Spinal cord (tissue), 10 donors: ENCODE data around the gene GALNT10. TPM values are rescaled to one million over a fixed set of nuclear protein-coding genes. Genes with fewer than 3 reads are reported as not detected.

Experiments
- DNase-seq, 6 donors: peaks; one replicate each; pipeline versions ENCODE4 v3.0.0 to v3.0.0-alpha.2; 2013 to 2015; ENCODE audit warnings: low spot score in 6 of 6, low read depth in 4 of 6
- H3K27ac ChIP-seq: one replicate; pipeline ENCODE4 v1.5.1; 2013; ENCODE audit warnings: low read depth, low read length, control low read depth
- H3K27me3 ChIP-seq: one replicate; pipeline ENCODE4 v1.6.1; 2013; ENCODE audit warnings: low read length; ENCODE audit not compliant: control insufficient read depth, insufficient read depth
- H3K36me3 ChIP-seq: one replicate; pipeline ENCODE4 v1.6.1; 2013; ENCODE audit warnings: low read length; ENCODE audit not compliant: control insufficient read depth, insufficient read depth
- H3K4me1 ChIP-seq: one replicate; pipeline ENCODE4 v1.6.1; 2013; ENCODE audit warnings: low read length; ENCODE audit not compliant: control insufficient read depth, insufficient read depth
- H3K4me3 ChIP-seq: one replicate; pipeline ENCODE4 v1.5.1; 2013; ENCODE audit warnings: low read depth, low read length, control low read depth
- H3K9me3 ChIP-seq: one replicate; pipeline ENCODE4 v1.6.1; 2013; ENCODE audit warnings: low read length; ENCODE audit not compliant: control insufficient read depth, insufficient read depth
- WGBS: methylation state at CpG from one replicate; pipeline ENCODE4 v1.1.5; 2013; ENCODE audit warnings: missing lambda C conversion rate; ENCODE audit not compliant: insufficient coverage; 5-methylcytosine and 5-hydroxymethylcytosine counted together
- polyA plus RNA-seq, 2 donors: library from polyadenylated mRNA; unstranded; fragments of 120-200 nt; gene quantifications; one replicate each; pipeline ENCODE4 v1.2.1, GENCODE V29; 2013; ENCODE audit not compliant: insufficient read length in 2 of 2
- total RNA-seq, 2 donors: library from RNA; depleted of rRNA in 1 of 2; stranded (reverse); fragments of 120-200 nt in 1 of 2; fragments of >200 nt in 1 of 2; gene quantifications; one replicate each; pipeline versions ENCODE4 v1.2.3 to v1.2.4, GENCODE V29; 2013 to 2014
- donor health status: healthy.

Gene GALNT10
- total and polyA plus RNA-seq, 4 donors = 17.2 to 31.2 (median 22.5) TPM

- Histone ChIP-seq H3K36me3 (peaks cover 3% of the 10 kb centered on the region), H3K4me3 (no peak overlapping the region), H3K9me3 (peaks cover 6% of the 10 kb centered on the region), H3K27ac (no peak overlapping the region), H3K27me3 (no peaks in the 10 kb centered on the region), H3K4me1 (peaks cover 8% of the 10 kb centered on the region)
- no peak for DNase-seq
- WGBS = 71% methylated on average over 1 of the region's 3 CpGs
These were observed 32.8 kb downstream of the GALNT10 start for GRCh38 chr5:154223320-154223719.

GRCh38 chr5:154227090-154227489, 36.6 kb downstream of the GALNT10 start:
- Histone ChIP-seq H3K27me3 (no peaks in the 10 kb centered on the region), H3K9me3 (peaks cover 6% of the 10 kb centered on the region), H3K4me1 (no peaks in the 10 kb centered on the region), H3K4me3 (no peak overlapping the region), H3K27ac (no peak overlapping the region), H3K36me3 (no peaks in the 10 kb centered on the region)
- DNase-seq = no peak
- 100% methylated on average over 1 of the region's 2 CpGs for WGBS

- WGBS = 100% methylated on average over 1 of the region's 4 CpGs
- no peaks in the 10 kb centered on the region for H3K4me1 ChIP-seq
- no peak overlapping the region for H3K27ac ChIP-seq
- no peak for DNase-seq
- no peak overlapping the region for H3K4me3 ChIP-seq
- peaks cover 6% of the 10 kb centered on the region for H3K9me3 ChIP-seq
- H3K27me3 ChIP-seq = no peaks in the 10 kb centered on the region
- no peaks in the 10 kb centered on the region for H3K36me3 ChIP-seq
These were observed 38.2 kb downstream of the GALNT10 start for GRCh38 chr5:154228696-154229095.

GRCh38 chr5:154230526-154230925, 40.0 kb downstream of the GALNT10 start:
- Histone ChIP-seq H3K36me3 (no peaks in the 10 kb centered on the region), H3K27ac (no peak overlapping the region), H3K4me3 (no peak overlapping the region), H3K9me3 (peaks cover 6% of the 10 kb centered on the region), H3K27me3 (no peaks in the 10 kb centered on the region), H3K4me1 (no peaks in the 10 kb centered on the region)
- DNase-seq = no peak

- no peak overlapping the region for H3K4me3 ChIP-seq
- H3K4me1 ChIP-seq = peaks cover 11% of the 10 kb centered on the region
- H3K9me3 ChIP-seq = no peaks in the 10 kb centered on the region
- no peaks in the 10 kb centered on the region for H3K36me3 ChIP-seq
- H3K27ac ChIP-seq = no peak overlapping the region
- 85% methylated on average over 2 of the region's 3 CpGs for WGBS
- H3K27me3 ChIP-seq = no peaks in the 10 kb centered on the region
- DNase-seq = no peak
These were observed 44.0 kb downstream of the GALNT10 start for GRCh38 chr5:154234551-154234950.

- H3K4me3 ChIP-seq = no peak overlapping the region
- no CpG with 5 or more reads among the region's 1 CpG for WGBS
- peaks cover 11% of the 10 kb centered on the region for H3K4me1 ChIP-seq
- H3K27ac ChIP-seq = no peak overlapping the region
- H3K9me3 ChIP-seq = no peaks in the 10 kb centered on the region
- no peaks in the 10 kb centered on the region for H3K27me3 ChIP-seq
- DNase-seq = no peak
- no peaks in the 10 kb centered on the region for H3K36me3 ChIP-seq
These were observed 45.5 kb downstream of the GALNT10 start for GRCh38 chr5:154236011-154236410.

- no peak overlapping the region for H3K4me3 ChIP-seq
- no peak overlapping the region for H3K27ac ChIP-seq
- no peaks in the 10 kb centered on the region for H3K36me3 ChIP-seq
- peak in 2 of 6 donors; percentile 53 to 55 for DNase-seq
- peaks cover 11% of the 10 kb centered on the region for H3K4me1 ChIP-seq
- no peaks in the 10 kb centered on the region for H3K9me3 ChIP-seq
- H3K27me3 ChIP-seq = no peaks in the 10 kb centered on the region
- WGBS = 35% methylated on average over 5 of the region's 7 CpGs
These were observed 46.2 kb downstream of the GALNT10 start for GRCh38 chr5:154236536-154237375.

- Histone ChIP-seq H3K9me3 (no peaks in the 10 kb centered on the region), H3K4me1 (peaks cover 15% of the 10 kb centered on the region), H3K4me3 (no peak overlapping the region), H3K27ac (no peak overlapping the region), H3K36me3 (no peaks in the 10 kb centered on the region), H3K27me3 (no peaks in the 10 kb centered on the region)
- WGBS = 95% methylated on average over 4 of the region's 5 CpGs
- no peak for DNase-seq
These were observed 46.8 kb downstream of the GALNT10 start for GRCh38 chr5:154237376-154237743.

GRCh38 chr5:154237946-154238345, 47.4 kb downstream of the GALNT10 start:
- H3K27me3 ChIP-seq = no peaks in the 10 kb centered on the region
- H3K4me3 ChIP-seq = no peak overlapping the region
- WGBS = no CpG with 5 or more reads among the region's 5 CpGs
- H3K9me3 ChIP-seq = no peaks in the 10 kb centered on the region
- no peaks in the 10 kb centered on the region for H3K36me3 ChIP-seq
- H3K27ac ChIP-seq = no peak overlapping the region
- DNase-seq = no peak
- peaks cover 18% of the 10 kb centered on the region for H3K4me1 ChIP-seq

- Histone ChIP-seq H3K27me3 (no peaks in the 10 kb centered on the region), H3K9me3 (no peaks in the 10 kb centered on the region), H3K27ac (no peak overlapping the region), H3K4me3 (no peak overlapping the region), H3K36me3 (no peaks in the 10 kb centered on the region), H3K4me1 (peaks cover 20% of the 10 kb centered on the region)
- 57% methylated on average over 8 of the region's 10 CpGs for WGBS
- no peak for DNase-seq
These were observed 48.4 kb downstream of the GALNT10 start for GRCh38 chr5:154238776-154239481.
